GM10266 (cell line): ENCODE results near the gene ETFA.

Experiments used
- DNase-seq: peaks from one replicate; pipeline ENCODE4 v3.0.0; 2012; ENCODE audit errors: extremely low spot score
- CTCF ChIP-seq: IDR thresholded peaks from 2 replicates; pipeline ENCODE4 v1.5.1; 2012; ENCODE audit warnings: mild to moderate bottlenecking, low read depth; ENCODE audit not compliant: control insufficient read depth, insufficient read depth; ENCODE audit errors: missing control alignments

The ETFA gene

GRCh38 chr15:76344893-76345582 lies 33.8 kb upstream of the ETFA start:
- no peak for TF ChIP-seq CTCF
- peak; percentile 24 for DNase-seq

- peak; percentile 11 for DNase-seq
- TF ChIP-seq CTCF: no peak
Observed at GRCh38 chr15:76343313-76343996, 32.2 kb upstream of the ETFA start.

- DNase-seq: peak; percentile 54
- no peak for TF ChIP-seq CTCF
Observed at GRCh38 chr15:76342382-76343201, 31.3 kb upstream of the ETFA start.

- DNase-seq: no peak
- peak; percentile 7 for TF ChIP-seq CTCF
Observed at GRCh38 chr15:76342058-76342381, 30.8 kb upstream of the ETFA start.

GRCh38 chr15:76341366-76342057 lies 30.2 kb upstream of the ETFA start:
- no peak for TF ChIP-seq CTCF
- peak; percentile 42 for DNase-seq

- peak; percentile 75 for DNase-seq
- peak; percentile 40 for TF ChIP-seq CTCF
Observed at GRCh38 chr15:76340803-76341365, 29.6 kb upstream of the ETFA start.
